Stimulated activated naive CD4-positive, alpha-beta T cell treated with Interleukin-2 at 50 U/mL for 16 hours (primary cell): Measurements from ENCODE around the gene LPIN1.

Experiments used
- DNase-seq: peaks from one replicate; lab custom pipeline; 2025; lab: John Stamatoyannopoulos, UW

LPIN1 gene

DNA sequence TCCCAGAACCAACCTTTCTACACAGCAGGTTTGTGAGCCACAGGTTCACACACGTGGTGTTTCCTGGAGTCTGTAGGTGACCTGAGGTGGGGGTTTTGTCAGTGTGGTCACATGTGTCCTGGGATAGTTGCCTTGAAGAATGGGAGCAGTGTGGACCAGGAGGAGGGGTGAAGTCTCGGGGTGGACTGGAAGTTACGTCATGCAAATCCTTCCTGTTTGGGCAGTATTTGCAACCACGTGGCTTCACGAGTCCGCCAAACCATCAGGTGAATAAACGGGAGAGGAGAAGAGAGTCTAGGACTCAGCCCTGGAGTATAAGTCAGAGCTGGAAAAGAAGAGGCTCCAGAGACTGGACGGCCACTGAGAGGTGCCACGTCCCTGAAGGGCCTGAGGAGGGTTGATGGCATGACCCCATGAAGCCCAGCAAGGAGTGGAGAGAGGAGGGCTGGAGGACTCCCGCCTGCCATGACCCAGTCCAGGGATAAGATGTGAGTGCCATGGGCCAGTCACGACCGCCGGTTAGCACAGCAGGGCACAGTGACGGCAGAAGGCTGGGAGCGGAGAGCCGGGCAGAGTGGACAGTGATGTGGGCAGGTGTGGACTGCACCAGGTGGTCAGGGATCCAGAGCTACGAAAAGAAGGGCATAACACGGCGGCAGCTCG, 16.5 kb downstream of the LPIN1 start:
- no peak for DNase-seq

DNA sequence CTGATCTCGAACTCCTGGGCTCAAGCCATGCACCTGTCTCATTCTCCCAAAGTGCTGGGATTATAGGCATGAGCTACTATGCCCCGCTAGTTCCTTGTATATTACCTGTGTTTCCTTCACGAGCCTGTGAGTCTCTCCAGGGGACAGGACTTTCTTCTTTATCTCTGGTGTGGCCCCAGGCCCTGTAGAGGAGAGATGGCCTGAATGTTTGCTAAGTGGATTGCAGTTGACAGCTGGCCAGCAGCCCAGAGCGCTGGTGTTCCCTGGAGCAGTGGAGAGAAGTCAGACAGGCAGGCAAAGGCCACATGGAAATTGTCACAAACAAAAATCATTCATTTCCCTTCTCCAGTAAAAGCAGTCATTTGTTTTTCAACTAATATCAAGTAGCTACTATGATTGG, 17.9 kb downstream of the LPIN1 start:
- no peak for DNase-seq

GRCh38 chr2:11764920-11765319, 18.5 kb downstream of the LPIN1 start:
- no peak for DNase-seq

GRCh38 chr2:11765501-11765900, 19.1 kb downstream of the LPIN1 start:
- no peak for DNase-seq

GRCh38 chr2:11766016-11766415, 19.6 kb downstream of the LPIN1 start:
- no peak for DNase-seq

DNA sequence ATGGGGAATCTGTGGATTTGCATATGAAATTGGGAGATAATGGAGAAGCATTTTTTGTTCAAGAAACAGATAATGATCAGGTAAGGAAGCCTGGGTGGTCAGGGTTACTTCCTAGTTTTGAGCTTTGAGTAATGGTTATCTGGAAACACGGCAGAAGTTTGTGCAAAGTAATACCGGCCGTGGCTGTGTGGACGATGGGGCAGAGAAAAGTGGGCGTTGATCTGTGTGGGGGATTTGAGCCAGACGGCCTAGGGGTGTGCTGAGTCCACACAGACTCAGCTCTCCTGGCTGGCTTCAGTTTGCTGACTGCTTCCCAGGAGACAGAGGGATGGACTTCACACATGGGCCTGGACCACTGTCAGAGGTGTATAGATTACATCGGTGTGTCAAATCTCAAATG, 21.3 kb downstream of the LPIN1 start:
- no peak for DNase-seq

- no peak for DNase-seq
Observed at GRCh38 chr2:11768946-11769345, 22.5 kb downstream of the LPIN1 start.

GRCh38 chr2:11769516-11769915, 23.1 kb downstream of the LPIN1 start:
- no peak for DNase-seq

DNA sequence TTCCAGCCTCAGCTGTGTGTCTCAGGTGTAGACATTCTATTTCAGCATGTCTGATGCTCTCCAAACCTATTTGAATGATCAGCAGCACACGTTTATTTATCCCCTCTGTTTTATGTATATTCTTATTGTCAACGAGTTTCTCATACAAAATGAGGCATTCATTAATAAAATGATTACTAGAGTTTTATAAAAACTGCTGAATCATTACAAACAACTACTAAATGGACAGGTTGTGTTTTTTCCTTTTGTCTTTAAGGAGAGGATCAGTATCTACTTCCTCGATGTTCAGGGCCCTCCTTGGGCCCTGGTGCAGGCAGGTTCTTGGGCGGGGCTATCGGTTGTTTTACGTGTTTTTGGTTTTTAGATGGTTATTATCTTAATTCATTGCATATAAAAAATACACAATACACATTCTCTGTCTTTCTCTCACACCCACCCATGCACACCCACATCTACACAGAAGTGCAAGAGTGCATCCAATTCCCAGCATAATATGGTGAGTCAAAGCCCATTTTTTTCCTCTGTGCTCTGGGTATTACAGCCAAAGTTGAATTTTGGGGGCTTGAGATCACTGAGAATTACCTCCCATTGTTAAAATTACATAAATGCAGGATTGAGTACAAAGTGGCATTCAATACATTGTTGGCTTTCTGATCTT, 24.2 kb downstream of the LPIN1 start:
- DNase-seq, result no peak

GRCh38 chr2:11771971-11772615, 25.7 kb downstream of the LPIN1 start:
- no peak for DNase-seq

DNA sequence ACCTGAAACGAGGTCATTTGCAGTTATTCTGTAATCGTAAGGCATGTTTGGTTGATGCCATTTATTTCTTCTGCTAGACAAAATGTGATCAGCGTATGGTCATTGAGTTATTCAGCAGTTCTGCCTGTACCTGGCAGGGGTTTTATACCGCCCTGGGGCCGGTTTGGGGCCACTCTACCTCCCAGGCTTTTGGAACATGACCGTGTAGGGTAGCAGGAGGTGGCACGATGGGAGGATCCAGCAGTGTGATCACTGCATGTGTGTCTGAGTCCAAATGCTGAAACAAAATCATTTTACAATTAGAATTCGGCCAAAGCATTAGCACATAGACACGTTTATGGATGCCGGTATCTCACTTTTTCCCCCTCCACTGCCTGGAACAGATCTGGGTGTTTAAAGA, 26.7 kb downstream of the LPIN1 start:
- no peak for DNase-seq

GRCh38 chr2:11773747-11774525, 27.5 kb downstream of the LPIN1 start:
- no peak for DNase-seq

DNA sequence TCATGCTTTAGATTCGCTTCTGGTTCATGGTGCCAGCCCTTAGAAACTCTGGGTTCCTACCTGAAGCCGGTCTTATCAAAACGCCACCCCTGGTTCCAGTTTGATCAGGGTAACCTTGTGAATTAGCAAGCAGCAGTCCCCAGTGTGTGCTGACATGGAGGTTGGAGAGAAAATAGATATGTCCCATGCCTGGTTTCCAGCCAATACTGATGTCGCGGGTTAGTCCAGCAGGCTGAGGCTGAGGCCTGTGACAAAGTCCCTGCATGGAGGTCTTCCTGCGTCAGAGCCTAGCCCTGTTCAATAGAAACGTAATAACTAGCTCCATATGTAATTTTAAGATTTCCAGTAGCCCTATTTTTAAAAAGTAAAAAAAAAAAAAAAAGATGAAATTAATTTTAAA, 28.2 kb downstream of the LPIN1 start:
- DNase-seq, result no peak

- DNase-seq, result no peak
Observed at GRCh38 chr2:11775384-11775783, 29.0 kb downstream of the LPIN1 start.

- no peak for DNase-seq
Observed at GRCh38 chr2:11777066-11777782, 30.8 kb downstream of the LPIN1 start.

DNA sequence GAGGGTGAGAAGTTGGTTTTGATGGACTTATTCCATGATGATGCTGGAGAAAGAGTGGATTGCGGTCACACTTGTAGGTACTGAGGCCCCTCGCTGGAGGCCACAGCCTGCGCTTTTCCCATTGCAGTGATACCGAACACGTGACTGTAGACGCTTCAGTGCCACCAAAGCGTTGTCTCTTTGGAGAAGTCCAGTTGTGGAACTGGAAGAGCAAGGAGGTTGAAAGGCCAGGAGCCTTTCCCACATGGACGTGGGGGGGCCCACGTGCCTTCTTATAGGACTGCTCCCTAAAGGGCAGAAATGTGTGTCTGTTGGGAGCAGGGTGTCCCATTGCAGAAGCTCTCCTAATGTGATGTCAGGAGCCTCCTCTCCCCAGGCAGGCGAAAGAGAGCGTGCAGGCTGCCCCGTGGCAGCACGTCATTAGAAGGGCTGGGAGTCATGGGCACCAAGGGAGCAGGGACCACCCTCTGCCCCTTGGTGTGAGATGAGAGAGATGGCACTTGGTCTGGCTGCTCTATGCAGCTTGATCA, 31.5 kb downstream of the LPIN1 start:
- DNase-seq, result no peak

GRCh38 chr2:11778416-11778815, 32.0 kb downstream of the LPIN1 start:
- no peak for DNase-seq

DNA sequence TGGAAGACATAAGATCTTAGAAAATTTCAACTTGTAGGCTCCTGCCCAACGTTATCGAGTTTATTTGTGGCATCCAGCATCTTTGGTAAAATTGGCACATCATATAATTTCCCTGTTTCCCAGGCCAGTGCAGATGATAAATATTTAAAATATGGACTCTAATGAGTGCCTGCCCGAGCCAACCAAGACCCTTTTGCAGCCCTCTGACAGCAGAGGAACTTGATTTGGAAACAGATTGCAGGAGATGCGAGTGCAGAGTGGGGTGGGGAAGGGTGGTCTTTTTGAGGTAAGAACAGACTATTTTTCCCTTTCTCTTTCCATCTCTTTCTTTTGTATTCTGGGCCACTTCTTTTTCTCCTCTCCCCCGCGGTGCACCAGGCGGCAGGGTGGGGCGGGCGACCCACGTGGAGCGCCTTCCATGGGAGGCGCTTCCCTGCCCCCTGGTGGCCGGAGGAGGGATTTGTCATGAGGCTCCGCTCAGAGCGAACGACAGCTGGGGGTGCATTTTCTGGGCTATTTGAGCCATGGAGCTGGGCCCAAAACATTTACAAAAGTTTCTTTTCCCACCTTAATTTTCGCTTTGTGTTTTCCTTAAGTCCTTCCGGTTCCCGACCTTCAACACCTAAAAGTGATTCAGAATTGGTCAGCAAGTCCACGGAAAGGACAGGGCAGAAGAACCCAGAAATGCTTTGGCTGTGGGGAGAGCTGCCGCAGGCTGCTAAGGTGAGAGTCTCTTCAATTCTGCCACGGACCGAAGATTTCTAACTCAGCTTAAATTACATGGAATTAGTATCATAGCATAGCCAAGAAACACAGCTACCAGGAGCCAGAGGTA, 32.7 kb downstream of the LPIN1 start:
- peak; percentile 83 for DNase-seq

GRCh38 chr2:11781602-11782001, 35.2 kb downstream of the LPIN1 start:
- no peak for DNase-seq

DNA sequence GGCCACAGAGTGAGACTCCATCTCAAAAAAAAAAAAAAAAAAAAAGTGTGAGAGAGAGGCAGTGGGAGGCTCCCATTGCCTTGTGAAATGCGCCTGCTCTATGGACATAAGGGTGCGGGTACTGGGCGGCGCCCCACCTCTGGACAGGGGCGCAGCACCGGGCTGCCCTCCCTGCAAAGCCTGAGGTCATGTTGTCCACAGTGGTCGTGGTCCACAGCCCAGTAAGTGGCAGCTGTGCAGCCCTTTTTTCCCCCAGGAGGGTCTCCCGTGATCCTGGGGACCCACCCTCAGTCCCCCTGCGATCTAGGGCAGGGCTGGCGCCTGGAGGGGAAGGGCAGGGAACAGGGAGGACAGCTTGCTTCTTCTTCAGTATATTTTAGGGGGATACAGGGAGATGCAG, 37.8 kb downstream of the LPIN1 start:
- no peak for DNase-seq
